H1 (cell line): Measurements from ENCODE around the gene BTNL3. TPM values are rescaled to one million over a fixed set of nuclear protein-coding genes. Genes with fewer than 3 reads are reported as not detected.

ENCODE experiments used
- CTCF ChIA-PET: fragments of 300-600 bp; sonication (Branson Sonifier 250); formaldehyde crosslinking; loops from one replicate; lab custom pipeline; 2021; ENCODE audit not compliant: partially characterized antibody; lab: Charles Lee
- POLR2A ChIA-PET: fragments of 300-600 bp; sonication (Branson Sonifier 250); formaldehyde crosslinking; loops from one replicate; lab custom pipeline; 2021; ENCODE audit warnings: inconsistent platforms; ENCODE audit not compliant: partially characterized antibody; lab: Charles Lee
- DNase-seq, 2 experiments: peaks; one replicate each; pipeline versions ENCODE4 v3.0.0 to v3.0.0-alpha.2; 2010 to 2022; ENCODE audit warnings: low spot score in 2 of 2, low read depth in 1 of 2, mixed read lengths in 1 of 2
- FAIRE-seq: peaks from 2 replicates; lab custom pipeline; 2011; peaks lifted over from hg19 to GRCh38; lab: Jason Lieb, UNC
- H2AFZ ChIP-seq: 2 replicates; pipeline ENCODE4 v1.8.1; 2012; ENCODE audit warnings: low read length, inconsistent platforms
- H2AK5ac ChIP-seq: 2 replicates; pipeline ENCODE4 v1.6.1; 2013; ENCODE audit warnings: low read depth, low read length
- H2BK120ac ChIP-seq: replicated peaks from 2 replicates; pipeline ENCODE3; 2013; ENCODE audit warnings: low read depth, low read length, inconsistent platforms
- H2BK12ac ChIP-seq: 2 replicates; pipeline ENCODE4 v1.6.1; 2013; ENCODE audit warnings: low read depth, low read length
- H2BK15ac ChIP-seq: 2 replicates; pipeline ENCODE4 v1.6.1; 2013; ENCODE audit warnings: low read length
- H2BK20ac ChIP-seq: 2 replicates; pipeline ENCODE4 v1.6.1; 2013; ENCODE audit warnings: low read length
- H2BK5ac ChIP-seq: 2 replicates; pipeline ENCODE4 v1.6.1; 2013; ENCODE audit warnings: low read depth, low read length
- H3K14ac ChIP-seq: 2 replicates; pipeline ENCODE4 v1.6.1; 2013; ENCODE audit warnings: inconsistent platforms; ENCODE audit not compliant: insufficient read length
- H3K18ac ChIP-seq: 2 replicates; pipeline ENCODE4 v1.6.1; 2013; ENCODE audit warnings: low read length; ENCODE audit errors: extremely low read depth
- H3K23ac ChIP-seq: 2 replicates; pipeline ENCODE4 v1.6.1; 2013; ENCODE audit warnings: inconsistent platforms; ENCODE audit not compliant: insufficient read length
- H3K23me2 ChIP-seq: 2 replicates; pipeline ENCODE4 v1.6.1; 2013; ENCODE audit warnings: low read depth, low read length
- H3K27ac ChIP-seq: 2 replicates; pipeline ENCODE4 v1.6.1; 2011; ENCODE audit warnings: low read depth, low read length, inconsistent platforms
- H3K27me3 ChIP-seq, 4 experiments: replicated peaks in 1 of 4; 1 replicate in 1 of 4; 2 replicates in 3 of 4; pipeline versions ENCODE4 v1.6.1 to v1.8.1; 2011 to 2013; ENCODE audit warnings: low read length in 3 of 4, mild to moderate bottlenecking in 3 of 4, inconsistent platforms in 2 of 4, mixed read lengths in 2 of 4, moderate library complexity in 1 of 4; ENCODE audit not compliant: control insufficient read depth in 3 of 4, insufficient read depth in 3 of 4; ENCODE audit errors: extremely low read depth in 1 of 4
- H3K36me3 ChIP-seq, 4 experiments: 2 replicates each; pipeline versions ENCODE4 v1.6.1 to v1.8.1; 2011 to 2013; ENCODE audit warnings: mild to moderate bottlenecking in 4 of 4, low read length in 3 of 4, moderate library complexity in 2 of 4, control low read depth in 1 of 4, inconsistent platforms in 1 of 4; ENCODE audit not compliant: insufficient read depth in 4 of 4, control insufficient read depth in 2 of 4
- H3K4ac ChIP-seq: replicated peaks from 2 replicates; pipeline ENCODE3; 2013; ENCODE audit warnings: low read length, low read depth, mixed read lengths, inconsistent platforms; ENCODE audit not compliant: insufficient read length
- H3K4me1 ChIP-seq, 4 experiments: replicated peaks in 1 of 4; 1 replicate in 1 of 4; 2 replicates in 3 of 4; pipeline versions ENCODE4 v1.6.1 to v1.8.1; 2011 to 2013; ENCODE audit warnings: low read length in 3 of 4, inconsistent platforms in 2 of 4, mixed read lengths in 1 of 4; ENCODE audit not compliant: insufficient read depth in 4 of 4, control insufficient read depth in 3 of 4
- H3K4me2 ChIP-seq, 2 experiments: 2 replicates each; pipeline versions ENCODE4 v1.6.1 to v1.8.1; 2011 to 2013; ENCODE audit warnings: low read depth in 2 of 2, low read length in 2 of 2, control low read depth in 1 of 2, inconsistent platforms in 1 of 2, mild to moderate bottlenecking in 1 of 2; ENCODE audit not compliant: insufficient read depth in 1 of 2
- H3K4me3 ChIP-seq, 4 experiments: fragments of 200-600, 300-600 bp in 1 of 4; sonication (generic), shearing (Covaris generic), sonication (Bioruptor Twin) in 1 of 4; 2 replicates each; pipeline versions ENCODE4 v1.5.1 to v1.8.1; 2011 to 2016; ENCODE audit warnings: low read length in 4 of 4, low read depth in 3 of 4, control low read depth in 2 of 4, inconsistent platforms in 2 of 4, mild to moderate bottlenecking in 2 of 4, mixed read lengths in 1 of 4, moderate library complexity in 1 of 4; ENCODE audit not compliant: insufficient read depth in 2 of 4; ENCODE audit errors: extremely low read depth in 1 of 4
- H3K56ac ChIP-seq: replicated peaks from 2 replicates; pipeline ENCODE3; 2013; ENCODE audit warnings: low read depth, mild to moderate bottlenecking, mixed read lengths, low read length, inconsistent platforms; ENCODE audit not compliant: insufficient read length
- H3K79me1 ChIP-seq: 2 replicates; pipeline ENCODE4 v1.6.1; 2013; ENCODE audit warnings: low read depth, low read length, control low read depth
- H3K79me2 ChIP-seq, 2 experiments: 2 replicates each; pipeline versions ENCODE4 v1.6.1 to v1.8.1; 2012 to 2013; ENCODE audit warnings: low read length in 2 of 2, mild to moderate bottlenecking in 2 of 2, inconsistent platforms in 1 of 2; ENCODE audit not compliant: insufficient read depth in 2 of 2, control insufficient read depth in 1 of 2
- H3K9ac ChIP-seq, 4 experiments: replicated peaks in 1 of 4; 1 replicate in 1 of 4; 2 replicates in 3 of 4; pipeline versions ENCODE4 v1.6.1 to v1.8.1; 2011 to 2013; ENCODE audit warnings: low read depth in 3 of 4, low read length in 3 of 4, control low read depth in 2 of 4, mild to moderate bottlenecking in 2 of 4, moderate library complexity in 2 of 4, inconsistent platforms in 1 of 4; ENCODE audit errors: extremely low read depth in 1 of 4
- H3K9me3 ChIP-seq, 2 experiments: 2 replicates each; pipeline versions ENCODE4 v1.6.1 to v1.8.1; 2012 to 2013; ENCODE audit warnings: mild to moderate bottlenecking in 2 of 2, moderate library complexity in 2 of 2, control low read depth in 1 of 2, inconsistent platforms in 1 of 2, low read depth in 1 of 2, low read length in 1 of 2, mixed read lengths in 1 of 2; ENCODE audit not compliant: insufficient read depth in 2 of 2
- H4K20me1 ChIP-seq, 2 experiments: replicated peaks in 1 of 2; 2 replicates each; pipeline versions ENCODE3 to v1.8.1; 2011 to 2013; ENCODE audit warnings: inconsistent platforms in 2 of 2, low read length in 2 of 2, mild to moderate bottlenecking in 1 of 2; ENCODE audit not compliant: insufficient read depth in 2 of 2, control insufficient read depth in 1 of 2
- H4K5ac ChIP-seq: 2 replicates; pipeline ENCODE4 v1.6.1; 2013; ENCODE audit warnings: low read length, low read depth, mixed read lengths, inconsistent platforms; ENCODE audit not compliant: insufficient read length
- H4K8ac ChIP-seq: 2 replicates; pipeline ENCODE4 v1.8.0; 2013; ENCODE audit warnings: mild to moderate bottlenecking, moderate library complexity, low read length, inconsistent platforms; ENCODE audit not compliant: insufficient read depth; ENCODE audit errors: extremely low read depth
- H4K91ac ChIP-seq: replicated peaks from 2 replicates; pipeline ENCODE3; 2013; ENCODE audit warnings: low read length, mixed read lengths, inconsistent platforms; ENCODE audit not compliant: insufficient read length
- BACH1 ChIP-seq: IDR thresholded peaks from 2 replicates; pipeline ENCODE4 v1.6.1; 2012; ENCODE audit warnings: low read length, improper control_type of control experiment
- RNF2 ChIP-seq: fragments of 200-900, 300-1000 bp; sonication (generic); IDR thresholded peaks from 2 replicates; pipeline ENCODE4 v1.7.1; 2016; ENCODE audit warnings: borderline replicate concordance, low read depth, mild to moderate bottlenecking, antibody characterized with exemption, low read length; ENCODE audit not compliant: poor library complexity, severe bottlenecking; ENCODE audit errors: missing control alignments
- WGBS, 2 experiments: shearing (Covaris generic) in 1 of 2; methylation state at CpG; one replicate each; pipeline versions ENCODE4 v1.1.6 to v1.1.7; 2013 to 2015; ENCODE audit warnings: low lambda C conversion rate in 2 of 2, mixed read lengths in 2 of 2, inconsistent platforms in 1 of 2, low coverage in 1 of 2, missing lambda C conversion rate in 1 of 2; ENCODE audit not compliant: insufficient replicate concordance in 2 of 2, insufficient coverage in 1 of 2, insufficient read length in 1 of 2; ENCODE audit errors: extremely low coverage in 1 of 2, missing lambda C conversion rate in 1 of 2; 5-methylcytosine and 5-hydroxymethylcytosine counted together
- polyA plus RNA-seq, 7 experiments: library from polyadenylated mRNA; depleted of rRNA in 3 of 7; stranded (reverse) in 5 of 7; unstranded in 2 of 7; fragments of >200 nt in 5 of 7; fragments of 200-250 nt in 2 of 7; gene quantifications; 1 replicate in 5 of 7; 2 replicates in 1 of 7; 4 replicates in 1 of 7; pipeline versions ENCODE4 v1.2.1 to v1.2.3, GENCODE V29; 2011 to 2013; ENCODE audit warnings: missing spikeins in 2 of 7, mixed read lengths in 2 of 7
- total RNA-seq: library from RNA; stranded (reverse); fragmentation: NEBNext Ultra II Directional; extraction: Animal tissue kit (Norgen Biotek cat#: 25700); gene quantifications from 2 replicates; pipeline ENCODE4 v1.2.1, GENCODE V29; 2021

The BTNL3 gene
- total and polyA plus RNA-seq, 2 of the 8 experiments (the other 6 are each of a cell fraction or from before 2014, with no cell fraction given) = not detected

- H3K79me1 ChIP-seq = no peaks in the 10 kb centered on the region
- no peak overlapping the region for H3K56ac ChIP-seq
- no peak overlapping the region for H2BK120ac ChIP-seq
- H3K4ac ChIP-seq = no peak overlapping the region
- no peak overlapping the region for H4K8ac ChIP-seq
- no peak overlapping the region for H3K23ac ChIP-seq
- no peak overlapping the region for H3K18ac ChIP-seq
- H3K79me2 ChIP-seq = no peaks in the 10 kb centered on the region
- no peak overlapping the region for H4K5ac ChIP-seq
- no peak overlapping the region for H2BK20ac ChIP-seq
- peaks cover 0 to 13% (median 8%) of the 10 kb centered on the region in 4 experiments; a peak in 5 of 7 replicates for H3K4me1 ChIP-seq
- H2AFZ ChIP-seq = no peak overlapping the region
- WGBS, 2 experiments = 89% methylated on average over 8 of the region's 8 CpGs; no CpG with 5 or more reads in 1 of the 2 experiments
- no peak for FAIRE-seq
- peaks cover 2 to 4% of the 10 kb centered on the region in 2 experiments; a peak in 2 of 4 replicates for H3K9me3 ChIP-seq
- ChIA-PET POLR2A (interaction anchor here (1.8 kb wide), 1 partner anchor 12 kb away, joined by 4 read pairs; no protein-coding TSS in a partner anchor), CTCF (interaction anchor here (0.5 to 1.4 kb wide), 2 partner anchors 9 to 152 kb away, joined by 3 to 4 read pairs; no protein-coding TSS in a partner anchor)
- H3K27me3 ChIP-seq = no peaks in the 10 kb centered on the region; a peak in 1 of 7 replicates
- no peak overlapping the region for H3K27ac ChIP-seq
- no peak overlapping the region for H2BK5ac ChIP-seq
- no peaks in the 10 kb centered on the region for H4K20me1 ChIP-seq
- H3K4me2 ChIP-seq = no peak overlapping the region
- H4K91ac ChIP-seq = no peak overlapping the region
- no peak overlapping the region for H3K9ac ChIP-seq
- DNase-seq = no peak
- no peak overlapping the region for H2BK15ac ChIP-seq
- H2BK12ac ChIP-seq = no peak overlapping the region
- H3K36me3 ChIP-seq = no peaks in the 10 kb centered on the region
- no peak overlapping the region for H2AK5ac ChIP-seq
- H3K4me3 ChIP-seq = no peak overlapping the region
- H3K23me2 ChIP-seq = no peaks in the 10 kb centered on the region
- H3K14ac ChIP-seq = no peak overlapping the region
- TF ChIP-seq RNF2 (no peak), BACH1 (no peak)
These were observed 50.8 kb downstream of the BTNL3 start for GRCh38 chr5:181039471-181039870.
